ENCODE data around the gene ADCY9.
A peak's percentile ranks its signal among the peaks of the same experiment; 100 is the strongest.
"Not testable (repeated sequence)": the region's sequence is repeated elsewhere in the genome, so short reads cannot be mapped to it uniquely, and the experiment has no call there.

The ADCY9 gene

GRCh38 chr16:3946604-3947180 lies 169.6 kb downstream of the ADCY9 start:
- peak; percentile 38 for DNase-seq

DNA sequence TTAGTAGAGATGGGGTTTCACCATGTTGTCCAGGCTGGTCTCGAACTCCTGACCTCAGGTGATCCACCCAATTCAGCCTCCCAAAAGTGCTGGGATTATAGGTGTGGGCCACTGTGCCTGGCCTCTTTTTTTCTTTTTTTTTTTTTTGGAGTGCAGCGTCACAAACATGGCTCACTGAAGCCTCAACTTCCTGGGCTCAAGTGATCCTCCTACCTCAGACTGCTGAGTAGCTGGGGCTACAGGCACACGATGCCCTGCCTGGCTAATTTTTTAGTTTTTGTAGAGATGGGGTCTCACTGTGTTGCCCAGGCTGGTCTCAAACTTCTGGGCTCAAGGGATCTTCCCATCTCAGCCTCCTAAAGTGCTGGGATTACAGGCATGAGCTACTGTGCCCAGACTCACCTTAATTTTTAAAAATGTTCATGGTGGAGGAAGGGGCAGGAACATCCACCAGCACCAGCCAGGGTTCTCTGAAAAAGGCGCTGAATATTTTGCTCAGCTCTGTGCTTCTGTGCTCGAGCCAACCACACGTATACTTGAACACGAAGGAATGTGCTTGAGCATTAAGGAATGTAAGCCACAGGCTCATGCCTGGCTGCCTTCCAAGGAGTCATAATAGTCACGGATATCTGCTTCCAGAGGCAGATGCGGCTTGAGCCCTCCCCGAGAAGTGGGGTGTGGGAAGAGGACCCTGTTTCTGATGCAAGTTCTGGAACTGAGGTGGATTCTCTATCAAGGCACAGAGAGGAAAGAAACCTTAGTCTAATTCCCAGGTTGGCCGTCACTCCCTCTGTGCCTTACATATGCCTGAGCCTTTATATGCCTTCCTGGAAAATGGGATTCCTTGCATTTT lies 170.3 kb downstream of the ADCY9 start:
- peak; percentile 25 for DNase-seq

DNA sequence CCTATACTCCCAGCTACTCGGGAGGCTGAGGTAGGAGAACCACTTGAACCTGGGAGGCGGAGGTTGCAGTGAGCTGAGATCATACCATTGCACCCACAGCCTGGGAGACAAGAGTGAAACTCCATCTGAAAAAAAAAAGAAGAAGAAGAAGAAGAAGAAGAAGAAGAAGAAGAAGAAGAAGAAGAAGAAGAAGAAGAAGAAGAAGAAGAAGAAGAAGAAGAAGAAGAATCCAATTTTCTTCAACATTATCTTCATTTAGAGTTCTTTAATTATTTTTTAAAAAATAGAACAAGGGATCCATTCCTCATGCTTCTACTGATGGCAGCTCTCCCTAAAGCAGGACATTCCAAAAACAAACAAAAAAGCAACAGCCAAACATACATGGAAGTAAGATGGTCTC lies 171.8 kb downstream of the ADCY9 start:
- not testable (repeated sequence) for DNase-seq

- not testable (repeated sequence) for DNase-seq
Observed at GRCh38 chr16:3942146-3942545, 174.1 kb downstream of the ADCY9 start.

- DNase-seq, result peak; percentile 84
Observed at GRCh38 chr16:3938843-3939624, 177.2 kb downstream of the ADCY9 start.

DNA sequence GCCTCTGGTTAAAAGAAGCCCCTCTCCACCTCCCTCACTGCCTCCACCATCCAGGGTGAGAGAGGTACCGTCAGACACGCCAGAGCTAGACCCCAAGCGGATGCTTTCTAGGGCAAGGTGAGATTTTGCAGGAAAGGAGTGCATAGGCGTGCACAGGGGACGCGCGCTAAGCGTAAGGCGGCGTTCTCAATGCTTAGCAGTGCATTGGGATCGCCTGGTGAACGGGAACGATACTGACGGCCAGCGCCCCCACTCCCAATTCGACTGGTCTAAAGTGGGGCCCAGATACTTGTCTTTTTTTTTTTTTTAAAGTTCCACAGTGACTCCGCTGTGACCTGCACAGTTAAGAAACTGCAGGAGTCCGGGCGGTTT lies 177.8 kb downstream of the ADCY9 start:
- DNase-seq, result peak; percentile 50

- peak; percentile 39 for DNase-seq
Observed at GRCh38 chr16:3937066-3937875, 179.0 kb downstream of the ADCY9 start.

- peak; percentile 34 for DNase-seq
Observed at GRCh38 chr16:3935921-3936320, 180.3 kb downstream of the ADCY9 start.

DNA sequence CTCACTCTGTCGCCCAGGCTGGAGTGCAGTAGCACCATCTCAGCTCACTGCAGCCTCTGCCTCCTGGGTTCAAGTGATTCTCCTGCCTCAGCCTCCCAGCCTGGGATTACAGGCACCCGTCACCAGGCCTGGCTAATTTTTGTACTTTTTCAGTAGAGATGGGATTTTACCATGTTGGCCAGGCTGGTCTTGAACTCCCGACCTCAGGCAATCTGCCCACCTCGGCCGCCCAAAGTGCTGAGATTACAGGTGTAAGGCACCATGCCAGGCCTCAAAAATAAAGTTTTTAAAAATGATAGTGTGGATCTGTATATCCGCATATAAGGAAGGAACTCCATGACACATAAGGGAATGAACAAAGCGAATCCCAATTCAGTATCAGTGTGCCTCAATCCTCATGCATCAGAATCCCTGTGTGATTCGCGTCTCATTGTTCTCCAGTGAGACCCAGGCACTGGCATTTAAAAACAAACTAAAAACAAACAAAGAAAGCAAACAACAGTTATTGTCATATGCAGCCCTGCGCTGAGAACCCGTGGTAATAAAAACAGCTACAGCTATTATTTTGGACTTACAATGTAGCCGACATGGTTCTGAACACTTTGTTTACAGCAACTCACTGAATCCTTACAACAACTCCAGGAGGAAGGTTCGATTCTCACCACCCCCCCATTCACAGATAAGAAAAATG lies 181.6 kb downstream of the ADCY9 start:
- peak; percentile 30 for DNase-seq

- DNase-seq, result not testable (repeated sequence)
Observed at GRCh38 chr16:3927147-3927546, 189.1 kb downstream of the ADCY9 start.

DNA sequence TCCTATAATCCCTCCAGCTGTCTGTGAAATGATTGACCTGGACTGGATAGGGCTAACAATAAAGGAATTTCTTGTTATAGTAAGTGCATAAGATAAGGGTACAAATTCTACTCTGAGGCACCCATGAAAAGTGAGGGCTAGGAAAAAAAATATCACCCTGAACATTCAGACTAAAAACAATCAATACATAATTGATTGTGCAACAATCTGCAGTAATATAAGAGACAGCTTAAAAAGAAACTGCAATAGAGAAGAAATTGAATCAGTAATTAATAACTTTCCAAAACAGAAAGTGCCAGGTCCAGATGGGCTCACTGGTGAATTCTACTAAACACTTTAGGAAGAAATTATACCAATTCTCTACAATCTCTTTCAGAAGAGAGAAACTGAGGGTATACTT lies 191.5 kb downstream of the ADCY9 start:
- no peak for DNase-seq

GRCh38 chr16:3922241-3922640 lies 194.0 kb downstream of the ADCY9 start:
- peak; percentile 52 for DNase-seq

GRCh38 chr16:3920206-3920605 lies 196.0 kb downstream of the ADCY9 start:
- peak; percentile 21 for DNase-seq

- DNase-seq, result no peak
Observed at GRCh38 chr16:3919413-3919812, 196.8 kb downstream of the ADCY9 start.

- DNase-seq, result peak; percentile 30
Observed at GRCh38 chr16:3915426-3916260, 200.6 kb downstream of the ADCY9 start.

DNA sequence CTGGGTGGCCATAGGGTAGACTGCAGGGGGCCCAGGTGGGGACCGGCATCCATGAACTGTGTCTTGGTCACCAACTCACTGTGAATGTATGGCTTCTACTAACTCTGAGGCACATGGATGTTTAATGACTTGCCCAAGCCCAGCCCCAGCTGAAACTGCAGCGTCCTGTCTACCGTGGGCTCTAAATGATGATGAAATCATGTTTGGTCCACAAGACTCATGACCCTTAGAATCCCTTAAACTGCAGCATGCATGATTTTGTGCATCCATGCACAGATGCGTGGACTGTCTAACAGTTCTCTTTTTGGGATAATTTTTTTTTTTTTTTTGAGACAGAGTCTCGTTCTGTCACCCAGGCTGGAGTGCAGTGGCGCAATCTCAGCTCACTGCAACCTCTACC lies 203.3 kb downstream of the ADCY9 start:
- no peak for DNase-seq
